Spleen (tissue), 7 donors: ENCODE results near the gene AQP2.

ENCODE experiments used
- POLR2AphosphoS5 ChIP-seq, 3 donors: sonication (generic); formaldehyde crosslinking; IDR thresholded peaks; one replicate each; pipeline ENCODE4 v1.5.1; 2017; ENCODE audit warnings: antibody characterized with exemption in 3 of 3
- TF ChIP-seq, protein P1 (sequence below), 11 experiments: fragments of 200-600 bp in 7 of 11; fragments of 450-650 bp in 4 of 11; sonication (generic) in 4 of 11; IDR thresholded peaks in 8 of 11; conservative IDR thresholded peaks in 3 of 11; 1 replicate in 7 of 11; 2 replicates in 4 of 11; pipeline versions ENCODE4 v1.4.0 to v1.8.0; 2016 to 2021; ENCODE audit warnings: antibody characterized with exemption in 11 of 11, inconsistent platforms in 4 of 11, mild to moderate bottlenecking in 1 of 11
- donor health status: DM: no; HTN: no; CAD: no; lungs with moderate emphysema.
- donor health status: DM: no; HTN: no; CAD: no.
- donor health status: DM: no; HTN: no; CAD: no.

- TF ChIP-seq, protein P1, sequence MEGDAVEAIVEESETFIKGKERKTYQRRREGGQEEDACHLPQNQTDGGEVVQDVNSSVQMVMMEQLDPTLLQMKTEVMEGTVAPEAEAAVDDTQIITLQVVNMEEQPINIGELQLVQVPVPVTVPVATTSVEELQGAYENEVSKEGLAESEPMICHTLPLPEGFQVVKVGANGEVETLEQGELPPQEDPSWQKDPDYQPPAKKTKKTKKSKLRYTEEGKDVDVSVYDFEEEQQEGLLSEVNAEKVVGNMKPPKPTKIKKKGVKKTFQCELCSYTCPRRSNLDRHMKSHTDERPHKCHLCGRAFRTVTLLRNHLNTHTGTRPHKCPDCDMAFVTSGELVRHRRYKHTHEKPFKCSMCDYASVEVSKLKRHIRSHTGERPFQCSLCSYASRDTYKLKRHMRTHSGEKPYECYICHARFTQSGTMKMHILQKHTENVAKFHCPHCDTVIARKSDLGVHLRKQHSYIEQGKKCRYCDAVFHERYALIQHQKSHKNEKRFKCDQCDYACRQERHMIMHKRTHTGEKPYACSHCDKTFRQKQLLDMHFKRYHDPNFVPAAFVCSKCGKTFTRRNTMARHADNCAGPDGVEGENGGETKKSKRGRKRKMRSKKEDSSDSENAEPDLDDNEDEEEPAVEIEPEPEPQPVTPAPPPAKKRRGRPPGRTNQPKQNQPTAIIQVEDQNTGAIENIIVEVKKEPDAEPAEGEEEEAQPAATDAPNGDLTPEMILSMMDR (IDR thresholded peaks at IDR 0.05 in 8 of 11, conservative IDR thresholded peaks at IDR 0.05 in 3 of 11), result no peak
- TF ChIP-seq POLR2AphosphoS5 (IDR thresholded peaks at IDR 0.05), result no peak
These were observed 14.5 kb downstream of the AQP2 start for GRCh38 chr12:49964849-49965624.
